G401 (cell line): ENCODE results near the gene ANKH. TPM values are rescaled to one million over a fixed set of nuclear protein-coding genes. Genes with fewer than 3 reads are reported as not detected.

Source experiments
- DNase-seq: peaks from one replicate; pipeline ENCODE4 v3.0.0-alpha.2; 2015; ENCODE audit warnings: low spot score
- in situ Hi-C: cut with HindIII; loops from 2 replicates; pipeline ENCODE4 v1.10.0; 2016; ENCODE audit warnings: low sequenced_read_pairs, mixed read lengths
- total RNA-seq: library from RNA; depleted of rRNA; stranded (reverse); fragments of >200 nt; shearing (Covaris generic); gene quantifications from 2 replicates; pipeline ENCODE4 v1.2.3, GENCODE V29; 2014

ANKH gene
- total RNA-seq, 1 experiment from 2014 or later: 0.68 TPM

DNA sequence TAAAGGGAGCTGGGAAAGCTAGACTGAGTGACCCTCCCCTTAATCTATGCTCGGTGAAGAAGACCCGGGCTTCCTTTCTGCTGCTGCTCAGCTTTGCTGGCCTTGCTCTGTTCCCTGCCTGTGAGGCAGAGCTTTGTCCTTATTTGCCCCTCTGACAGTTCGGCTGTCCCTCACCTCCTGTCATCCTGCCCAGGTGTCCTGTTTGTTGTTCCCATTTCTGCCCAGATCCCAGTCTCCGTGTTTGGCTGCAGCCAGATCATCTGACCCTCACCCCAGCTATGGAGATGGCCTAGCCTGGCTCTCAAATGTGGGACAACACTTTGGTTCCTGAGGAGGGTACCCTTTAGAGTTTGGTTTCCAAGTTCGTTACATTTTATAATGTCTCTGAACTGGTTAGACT lies 186.8 kb downstream of the ANKH start:
- in situ Hi-C loops: no loop called here
- DNase-seq: peak; percentile 92

GRCh38 chr5:14683906-14684455 lies 187.6 kb downstream of the ANKH start:
- in situ Hi-C loops: no loop called here
- DNase-seq: no peak

DNA sequence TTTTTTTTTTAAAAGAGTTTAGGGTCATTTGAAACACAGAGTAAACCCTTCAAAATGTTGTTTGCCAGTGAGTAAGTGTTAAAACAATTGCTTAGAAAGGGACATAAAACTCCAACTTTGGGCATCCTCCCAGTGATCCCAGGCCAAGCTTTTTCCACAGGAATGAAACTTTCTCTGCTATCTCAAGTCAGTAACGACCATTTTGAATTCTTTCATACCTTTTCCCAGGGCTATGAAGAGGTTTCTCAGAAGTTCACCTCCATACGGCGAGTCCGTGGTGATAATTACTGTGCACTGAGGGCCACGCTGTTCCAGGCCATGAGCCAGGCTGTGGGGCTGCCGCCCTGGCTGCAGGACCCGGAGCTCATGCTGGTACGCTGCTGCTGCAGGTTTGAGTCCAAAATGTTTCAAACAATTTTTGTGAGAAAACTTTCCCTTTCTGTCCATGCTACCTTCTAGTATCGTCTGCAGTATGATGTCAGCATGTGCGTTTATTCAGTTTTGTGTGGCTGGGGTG lies 190.3 kb downstream of the ANKH start:
- DNase-seq: peak; percentile 86
- in situ Hi-C loops: no loop called here

DNA sequence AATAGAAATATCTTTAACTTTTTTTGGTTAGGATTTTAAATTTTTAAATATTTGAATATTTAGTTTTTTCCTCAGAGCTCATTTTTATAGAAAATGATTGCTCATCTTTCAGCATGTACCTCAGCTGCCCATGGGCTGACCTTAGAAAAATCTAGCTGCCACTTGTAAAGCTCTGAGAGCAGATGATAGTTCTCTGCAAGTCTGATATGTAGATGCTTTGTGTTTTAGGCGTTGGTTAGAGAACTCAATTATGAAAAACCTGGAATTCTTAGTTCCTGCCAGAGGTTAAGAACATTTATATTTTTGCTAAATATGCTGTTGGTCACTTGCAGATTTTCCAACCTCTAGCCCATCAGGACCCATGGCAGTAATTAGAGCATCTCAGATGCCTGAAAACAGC lies 192.0 kb downstream of the ANKH start:
- no peak for DNase-seq
- in situ Hi-C loops: no loop called here

- in situ Hi-C loops: no loop called here
- no peak for DNase-seq
These were observed 192.7 kb downstream of the ANKH start for GRCh38 chr5:14678773-14679334.

DNA sequence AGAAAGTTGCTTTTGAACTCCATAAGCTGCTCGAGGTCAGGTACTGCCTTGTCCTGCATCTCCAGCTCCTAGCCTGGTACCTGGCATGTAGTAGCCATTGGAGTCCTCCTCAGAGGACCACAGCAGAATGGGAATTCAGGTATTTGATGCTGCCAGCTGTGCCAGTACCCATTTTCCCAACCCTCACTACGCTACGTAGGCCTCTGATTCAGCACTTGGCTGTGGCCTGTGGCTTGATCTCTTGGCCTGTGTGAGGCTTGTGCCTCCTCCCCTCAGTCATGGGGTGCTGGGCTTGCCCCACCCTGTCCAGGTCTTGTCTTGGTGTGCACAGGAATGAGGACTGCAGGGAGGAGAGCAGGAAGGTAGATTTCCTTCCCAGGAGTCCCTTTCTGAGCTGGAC lies 195.3 kb downstream of the ANKH start:
- DNase-seq: no peak
- in situ Hi-C loops: no loop called here

GRCh38 chr5:14675865-14676300 lies 195.7 kb downstream of the ANKH start:
- no peak for DNase-seq
- in situ Hi-C loops: no loop called here

DNA sequence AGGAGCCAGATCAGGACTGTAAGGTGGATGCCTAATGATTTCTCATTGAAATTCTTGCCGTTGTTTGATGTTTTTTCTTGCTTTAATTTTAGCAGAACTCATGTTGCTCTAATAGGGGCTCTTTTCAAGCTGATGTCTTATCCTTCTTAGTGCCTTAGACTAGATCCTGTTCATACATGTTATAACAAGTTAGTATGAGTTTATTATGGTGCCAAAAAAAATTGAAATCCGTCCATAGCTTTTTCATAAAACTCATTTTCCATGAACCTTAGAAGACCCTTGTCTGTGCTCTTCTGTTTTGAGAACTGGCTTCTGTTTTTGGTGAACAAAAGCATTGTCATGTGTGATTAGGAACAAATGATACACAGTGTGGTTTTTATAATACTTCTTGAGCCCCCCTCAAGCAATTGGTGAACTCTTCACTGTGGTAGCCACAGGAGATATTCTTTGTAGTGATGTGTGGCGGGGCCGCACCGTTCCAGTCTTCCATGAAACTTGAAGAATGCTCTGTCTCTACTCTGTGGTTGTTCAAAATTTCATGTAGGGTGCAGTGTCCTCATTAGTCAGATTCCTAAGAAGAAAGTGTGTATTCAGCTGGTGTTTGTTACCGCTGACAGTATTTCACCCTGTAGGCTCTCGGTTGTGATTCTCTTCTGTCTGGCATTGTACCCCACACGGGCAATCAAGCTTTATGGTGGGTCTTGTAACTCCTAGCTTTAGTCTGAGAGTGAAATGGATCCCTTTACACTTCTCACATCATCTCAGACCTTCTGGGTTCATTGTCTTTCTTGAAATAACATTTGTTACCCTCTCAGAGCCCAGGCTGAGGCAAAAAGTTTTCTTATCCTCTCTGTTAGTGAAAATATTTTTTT lies 196.4 kb downstream of the ANKH start:
- in situ Hi-C loops: no loop called here
- DNase-seq: no peak

DNA sequence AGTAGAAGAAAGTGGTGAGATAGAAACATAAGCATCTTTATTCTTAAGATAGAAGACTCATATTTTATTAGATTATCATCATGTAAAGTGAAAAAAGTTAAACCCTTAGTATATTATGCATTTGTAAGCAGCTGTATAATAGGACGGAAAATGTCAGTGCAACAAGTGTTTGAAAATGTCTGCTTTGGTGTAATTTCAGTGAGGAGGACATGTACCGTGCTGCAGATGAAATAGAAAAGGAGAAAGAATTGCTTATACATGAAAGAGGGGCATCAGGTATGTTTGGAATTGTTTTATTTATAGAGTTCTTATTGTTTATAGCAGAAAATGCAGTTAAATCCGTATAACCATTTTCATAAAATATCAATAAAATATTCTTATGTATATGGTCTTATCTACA lies 198.1 kb downstream of the ANKH start:
- no peak for DNase-seq
- in situ Hi-C loops: no loop called here

GRCh38 chr5:14672484-14673394 lies 198.8 kb downstream of the ANKH start:
- in situ Hi-C loops: no loop called here

DNA sequence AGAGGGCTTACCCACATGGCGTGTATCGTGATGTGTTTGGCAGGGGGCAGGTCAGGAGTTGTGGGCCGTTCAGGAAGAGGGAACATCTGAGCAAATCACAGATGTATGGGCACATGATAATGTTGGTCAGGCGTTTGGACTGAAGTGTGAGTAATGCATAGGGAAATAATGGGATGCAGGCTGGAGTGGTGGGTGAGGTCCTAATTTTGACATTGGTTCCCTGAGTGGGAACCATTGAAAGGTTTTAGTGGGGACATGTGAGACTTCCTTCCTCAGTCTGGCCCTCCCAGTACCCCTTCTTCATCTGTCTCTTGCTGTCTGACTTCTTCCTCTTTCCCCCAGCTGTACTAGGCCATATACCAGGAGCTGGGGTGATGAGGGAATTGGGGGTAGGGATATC lies 199.5 kb downstream of the ANKH start:
- in situ Hi-C loops: no loop called here
- no peak for DNase-seq

More at GRCh38 chr5:14672484-14673394, 198.8 kb downstream of the ANKH start:
- DNase-seq: peak; percentile 78

GRCh38 chr5:14671414-14671813 lies 200.2 kb downstream of the ANKH start:
- no peak for DNase-seq
- in situ Hi-C loops: no loop called here

DNA sequence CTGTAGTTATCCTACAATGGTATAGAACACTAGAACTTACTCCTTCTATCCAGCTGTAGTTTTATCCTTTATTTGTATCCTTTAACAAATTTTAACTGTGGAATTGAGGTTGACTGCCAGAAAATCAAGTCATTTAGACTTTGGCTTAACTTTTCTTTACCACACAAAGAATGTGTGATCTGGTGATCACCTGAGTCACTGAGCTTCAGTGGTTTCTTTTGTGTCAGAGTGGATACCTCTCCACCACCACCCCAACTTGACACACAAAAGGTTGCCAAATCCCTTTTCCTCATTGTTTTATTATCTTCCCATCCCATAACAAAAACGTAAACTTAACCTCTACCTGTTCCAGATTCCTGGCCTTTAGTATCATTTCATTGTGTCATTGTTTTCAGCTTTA lies 201.6 kb downstream of the ANKH start:
- no peak for DNase-seq

GRCh38 chr5:14669415-14669814 lies 202.2 kb downstream of the ANKH start:
- in situ Hi-C loops: no loop called here
- no peak for DNase-seq

More for the DNA sequence above, 201.6 kb downstream of the ANKH start:
- in situ Hi-C loops: no loop called here

DNA sequence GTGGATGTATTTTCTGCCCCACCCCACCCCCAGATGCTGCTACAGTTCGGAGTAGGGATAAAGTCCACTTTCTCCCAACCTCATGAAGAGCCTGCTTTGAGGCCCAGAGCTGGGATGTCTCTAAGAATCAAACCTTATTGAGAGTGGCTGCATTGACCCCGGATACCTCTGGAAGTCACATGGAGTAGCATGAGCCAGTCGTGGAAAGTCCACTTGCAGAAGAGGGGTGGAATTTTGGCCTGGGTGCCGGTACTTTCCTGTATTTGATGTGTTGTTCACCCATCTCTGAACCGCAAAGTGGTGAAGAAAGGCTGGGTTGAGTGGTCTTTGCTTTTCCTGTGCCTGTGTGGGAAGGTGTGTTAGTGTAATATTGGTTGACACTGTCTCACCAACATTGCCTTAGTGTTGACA lies 203.4 kb downstream of the ANKH start:
- in situ Hi-C loops: no loop called here
- no peak for DNase-seq

DNA sequence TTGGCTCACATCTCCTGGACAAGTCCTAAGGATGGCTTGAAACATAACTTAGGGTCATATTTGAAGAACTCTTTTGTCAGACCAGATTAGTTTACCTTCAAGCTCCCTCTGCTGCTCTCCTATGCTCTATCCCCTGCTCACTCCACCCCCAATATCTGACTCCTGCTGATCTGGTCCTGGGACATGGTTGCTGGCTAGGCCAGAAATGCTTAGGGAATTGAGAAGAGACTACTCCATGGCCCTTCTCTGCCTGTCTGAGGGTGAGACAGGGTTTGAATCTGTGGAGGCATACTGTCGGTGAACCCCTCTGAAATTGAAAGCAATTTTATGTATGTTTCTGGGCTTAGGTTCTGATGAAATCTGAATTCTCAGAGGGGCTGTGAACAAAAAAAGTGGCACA lies 203.8 kb downstream of the ANKH start:
- in situ Hi-C loops: no loop called here

GRCh38 chr5:14667290-14667689 lies 204.3 kb downstream of the ANKH start:
- in situ Hi-C loops: no loop called here

More for the DNA sequence above, 203.8 kb downstream of the ANKH start:
- DNase-seq: no peak

GRCh38 chr5:14666357-14666756 lies 205.2 kb downstream of the ANKH start:
- DNase-seq: no peak
- in situ Hi-C loops: no loop called here

More at GRCh38 chr5:14667290-14667689, 204.3 kb downstream of the ANKH start:
- no peak for DNase-seq

GRCh38 chr5:14665949-14666348 lies 205.6 kb downstream of the ANKH start:
- in situ Hi-C loops: no loop called here
- no peak for DNase-seq
